HG03196 (cell line): ENCODE measurements around the gene ELL3.
A peak's percentile ranks its signal among the peaks of the same experiment; 100 is the strongest.
"Not testable (repeated sequence)": the region's sequence is repeated elsewhere in the genome, so short reads cannot be mapped to it uniquely, and the experiment has no call there.

ENCODE experiments used
- ATAC-seq: cut with Tn5 transposase; IDR thresholded peaks from one replicate; pipeline ENCODE4 v1.9.1; 2021; ENCODE audit not compliant: unreplicated experiment

ELL3 gene

DNA sequence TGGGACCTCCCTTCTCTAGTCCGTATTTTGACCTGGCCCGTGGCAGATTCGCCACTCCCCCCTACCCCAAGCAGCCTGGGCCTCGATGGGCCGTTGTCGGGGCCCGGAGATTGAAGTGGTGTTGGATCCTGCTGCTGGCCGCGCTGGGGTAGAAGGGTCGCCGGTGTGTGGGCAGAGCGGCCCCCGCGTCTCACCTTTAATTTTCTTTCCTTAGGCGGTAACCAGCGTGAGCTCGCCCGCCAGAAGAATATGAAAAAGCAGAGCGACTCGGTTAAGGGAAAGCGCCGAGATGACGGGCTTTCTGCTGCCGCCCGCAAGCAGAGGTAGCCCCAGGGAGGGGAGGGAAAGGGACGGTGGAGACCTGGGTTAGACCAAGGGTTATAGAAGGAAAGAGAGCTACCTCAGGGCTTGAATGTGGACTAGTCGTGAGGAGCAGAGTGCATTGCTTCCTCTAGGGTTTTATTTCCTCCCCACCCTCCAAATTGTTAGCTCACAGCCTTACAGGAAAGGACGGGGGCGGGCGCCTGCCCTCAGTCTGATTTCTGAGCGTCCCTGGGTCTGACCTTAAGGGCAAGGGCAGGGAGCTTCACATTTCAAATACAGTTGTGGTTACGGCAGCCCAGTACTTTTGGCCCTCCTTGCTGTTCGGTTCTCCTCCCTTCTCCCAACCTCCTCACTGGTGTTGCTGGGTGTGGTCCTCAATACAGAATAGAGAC lies 16.2 kb upstream of the ELL3 start:
- no peak for ATAC-seq

DNA sequence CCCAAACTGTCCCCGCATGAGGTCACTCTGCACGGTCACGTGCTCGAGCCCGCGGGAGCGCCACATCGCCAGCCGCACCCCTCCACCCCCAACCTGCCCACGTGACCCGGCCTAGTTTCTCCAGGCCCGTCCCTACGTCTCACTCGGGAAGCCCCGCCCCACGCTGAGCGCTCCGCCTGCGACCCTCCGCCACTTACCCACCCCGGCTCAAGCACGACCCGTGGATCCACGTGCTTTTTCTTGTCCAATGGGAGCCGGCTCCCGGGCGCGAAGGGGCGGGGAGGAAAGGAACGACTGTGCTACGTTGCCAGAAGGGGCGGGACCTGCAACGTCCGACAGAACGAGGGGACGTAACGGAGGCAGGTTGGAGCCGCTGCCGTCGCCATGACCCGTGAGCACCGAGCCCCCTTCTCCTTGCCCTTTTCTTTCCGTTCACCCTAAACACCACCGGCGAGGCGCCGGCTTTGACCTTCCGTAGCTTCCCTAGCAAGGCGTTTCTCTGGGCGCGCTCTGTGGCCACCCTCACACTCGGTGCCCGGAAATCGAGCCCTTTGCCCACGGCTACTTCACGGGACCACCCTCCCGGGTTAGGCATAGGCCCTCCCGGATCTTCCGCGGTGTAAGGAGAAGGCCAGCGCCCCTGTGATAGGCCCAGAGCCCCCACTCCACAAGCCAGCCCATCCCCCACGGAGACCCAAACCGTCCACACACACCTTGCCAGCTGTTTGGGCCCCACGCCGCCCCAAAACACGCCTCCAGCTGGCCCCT lies 15.4 kb upstream of the ELL3 start, which contains the start of gene SERF2:
SERF2 (plus strand) TSS at position 328 of the 768 bp plus-strand sequence; CDS start at position 385, 57 bp downstream.
- ATAC-seq = peak; percentile 89

DNA sequence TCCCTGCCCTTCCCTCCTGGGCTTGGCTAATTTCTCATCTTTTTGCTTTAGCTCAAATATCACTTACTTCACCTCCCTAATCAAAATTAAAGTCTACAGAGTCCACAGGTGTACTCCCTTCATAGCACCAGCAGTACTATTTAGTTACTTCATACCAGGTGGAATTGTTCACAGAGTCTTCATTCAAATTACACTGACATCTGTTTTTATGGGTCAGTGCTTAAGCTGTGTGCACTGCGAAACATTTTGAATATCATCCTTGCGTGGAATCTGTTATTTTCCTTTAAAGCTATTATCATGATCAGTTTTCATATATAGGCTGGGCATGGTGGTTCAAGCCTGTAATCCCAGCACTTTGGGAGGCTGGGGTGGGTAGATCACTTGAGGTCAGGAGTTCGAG lies 12.6 kb upstream of the ELL3 start:
- no peak for ATAC-seq

DNA sequence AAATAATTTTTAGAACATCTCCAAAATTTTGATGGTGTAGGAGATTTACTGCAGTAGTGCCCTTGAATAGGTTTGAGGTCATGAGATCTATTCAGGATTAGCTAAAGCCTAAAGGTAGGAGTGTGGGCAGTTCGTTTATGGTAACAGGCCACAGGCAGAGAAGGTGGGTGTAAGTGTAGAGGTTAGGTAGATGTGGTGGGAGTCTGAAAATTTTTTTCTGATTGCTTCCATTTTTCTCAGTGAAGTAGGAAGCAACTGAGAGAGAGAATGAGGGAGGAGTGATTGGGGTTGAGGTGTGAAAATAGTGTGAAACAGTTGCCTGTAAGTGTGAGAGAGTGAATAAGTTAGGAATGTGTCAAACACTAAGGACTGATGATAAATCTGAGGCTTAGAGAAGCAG lies 2.2 kb upstream of the ELL3 start:
- no peak for ATAC-seq

DNA sequence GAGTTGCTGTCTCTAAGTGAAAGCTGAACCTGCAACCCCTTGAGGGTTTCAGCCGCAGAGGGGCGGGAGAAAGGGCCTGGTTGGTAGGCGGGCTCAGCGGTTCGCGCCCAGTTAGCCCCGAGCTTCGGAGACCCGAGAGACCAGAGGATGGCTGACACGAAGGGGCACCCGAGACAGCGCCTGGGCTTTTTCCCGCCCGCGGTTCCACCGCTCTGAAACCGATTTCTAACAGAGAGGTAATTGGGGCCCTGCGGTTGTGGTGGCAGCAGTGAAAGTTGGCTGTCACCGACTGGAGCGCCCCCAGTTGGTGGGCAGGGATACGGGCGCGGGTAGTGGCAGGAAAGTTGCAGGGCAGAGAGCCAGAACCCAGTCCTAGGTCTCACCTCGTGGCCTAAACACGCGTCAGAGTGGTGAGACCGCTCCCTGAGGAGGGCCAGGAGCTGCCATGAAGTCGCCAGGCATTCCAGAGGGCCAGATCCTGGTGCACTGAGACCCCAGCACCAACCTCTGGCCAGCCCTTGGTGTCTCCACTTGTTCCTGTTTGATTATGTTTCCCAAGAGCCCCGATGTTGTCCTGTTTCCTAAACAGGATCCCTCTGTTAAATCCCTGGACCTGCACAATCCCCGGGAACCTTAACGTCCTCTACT lies 625 bp upstream of the ELL3 start:
- ATAC-seq = peak; percentile 50

DNA sequence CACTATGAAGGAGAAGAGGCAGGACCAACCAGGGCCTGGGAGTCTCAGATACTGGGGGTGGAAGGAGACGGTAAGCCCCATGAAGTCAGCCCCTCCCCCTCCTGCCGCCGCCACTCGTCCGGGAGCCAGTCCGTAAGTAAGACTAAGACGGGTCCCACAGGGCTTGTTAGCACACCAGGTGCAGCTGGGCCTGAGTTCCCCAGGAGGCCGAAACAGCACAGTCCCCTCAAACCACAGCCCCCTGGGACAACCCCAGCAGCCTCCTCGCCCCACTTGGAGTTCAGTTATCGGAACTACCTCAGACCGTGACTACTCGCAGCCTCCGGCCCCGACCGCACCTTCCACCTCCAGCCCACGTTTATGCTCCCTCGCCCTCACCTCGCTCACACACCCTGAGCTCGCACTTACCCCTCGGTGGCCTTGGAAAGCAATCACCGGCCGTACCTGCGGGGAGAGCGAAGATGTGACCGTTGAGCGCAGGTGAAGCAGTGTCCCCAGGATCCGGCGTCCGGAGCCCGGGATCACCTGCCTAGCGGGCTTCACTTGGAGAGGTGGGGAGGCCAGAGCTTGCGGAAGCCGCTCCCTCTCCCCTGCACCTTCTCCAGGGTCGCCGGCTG lies 557 bp downstream of the ELL3 start:
- peak; percentile 64 for ATAC-seq

DNA sequence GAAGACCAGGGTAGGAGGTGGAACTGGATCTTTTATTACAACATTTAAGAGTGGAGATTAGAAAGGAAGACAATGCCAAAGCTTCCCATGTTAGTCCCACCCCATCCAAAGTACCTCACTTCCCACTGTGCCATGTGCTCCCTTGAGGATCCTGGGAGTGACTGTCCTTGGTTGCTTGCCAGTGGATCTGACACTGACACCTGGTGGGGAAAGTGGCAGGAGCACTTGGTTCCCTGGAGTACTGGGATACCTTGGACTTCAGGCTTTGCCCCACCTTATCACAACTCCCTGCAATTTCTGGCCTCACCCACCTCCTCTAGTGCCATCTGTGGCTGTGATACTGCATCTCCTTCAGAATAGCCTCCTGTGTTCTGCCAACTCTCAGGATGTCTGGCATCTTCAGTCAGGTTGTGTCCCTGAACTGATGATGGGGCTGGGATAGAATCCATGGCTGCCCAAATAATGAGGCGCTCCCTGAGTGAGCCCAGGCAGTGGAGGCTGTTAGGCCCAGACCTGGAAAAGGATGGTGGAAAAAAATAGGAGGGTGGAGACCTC lies 1.3 kb downstream of the ELL3 start:
- ATAC-seq = no peak

DNA sequence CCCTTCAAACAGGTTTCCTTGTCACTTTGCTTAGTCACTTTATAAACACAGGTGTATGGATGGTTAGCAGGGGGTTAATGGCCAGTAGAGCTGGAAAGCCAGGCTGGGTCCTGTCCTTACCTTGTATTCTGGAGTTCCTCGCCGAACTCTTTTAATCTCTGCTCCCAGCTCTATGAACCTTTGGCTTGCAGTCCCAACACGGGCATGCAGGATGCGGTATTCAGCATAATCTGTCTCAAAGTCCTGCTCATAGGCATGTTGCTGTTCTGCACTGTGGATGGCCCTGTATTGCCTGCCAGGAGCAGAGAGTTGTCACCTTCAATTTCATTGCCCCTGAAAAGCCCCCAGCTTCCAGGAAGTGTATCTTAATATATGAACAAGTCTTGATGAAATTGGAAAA lies 2.7 kb downstream of the ELL3 start:
- ATAC-seq = no peak

DNA sequence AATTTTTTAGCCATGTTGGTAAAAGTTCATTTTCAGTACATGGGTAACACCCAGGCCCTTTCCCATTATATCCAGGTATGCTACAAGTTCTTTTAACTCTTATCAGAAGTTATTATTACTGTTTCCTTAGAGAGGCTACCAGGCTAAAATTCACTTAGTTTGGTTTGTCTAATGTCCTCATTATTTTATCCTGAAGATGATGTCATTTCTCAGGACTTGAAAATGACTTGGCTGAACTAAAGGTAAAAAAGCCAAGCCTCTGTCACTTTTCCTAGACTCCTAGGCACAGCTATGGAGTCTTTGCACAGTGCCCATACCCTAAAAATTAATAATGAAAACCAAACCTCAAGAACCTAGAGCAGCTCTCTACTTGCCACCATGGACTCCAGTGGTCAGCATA lies 4.1 kb downstream of the ELL3 start:
- ATAC-seq = no peak

DNA sequence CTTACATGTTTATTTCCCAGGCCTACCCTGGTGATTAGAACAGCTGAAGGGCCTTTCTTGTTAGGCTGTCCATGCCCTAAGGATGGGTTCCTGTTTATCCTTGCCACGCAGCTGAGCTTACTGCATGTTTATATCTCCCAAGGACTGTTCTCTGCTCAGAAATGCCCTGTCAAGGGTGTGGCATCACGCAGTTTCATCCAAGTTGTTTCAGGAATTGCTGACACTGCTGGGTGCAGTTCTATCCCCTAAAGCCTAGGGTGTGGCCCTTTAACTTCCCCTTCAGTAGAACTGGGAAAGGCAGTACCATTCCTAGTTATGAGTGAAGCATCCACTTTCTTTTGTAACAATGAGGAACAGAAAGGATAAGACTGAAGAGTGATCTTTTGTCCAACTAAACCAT lies 5.0 kb downstream of the ELL3 start:
- ATAC-seq = no peak

DNA sequence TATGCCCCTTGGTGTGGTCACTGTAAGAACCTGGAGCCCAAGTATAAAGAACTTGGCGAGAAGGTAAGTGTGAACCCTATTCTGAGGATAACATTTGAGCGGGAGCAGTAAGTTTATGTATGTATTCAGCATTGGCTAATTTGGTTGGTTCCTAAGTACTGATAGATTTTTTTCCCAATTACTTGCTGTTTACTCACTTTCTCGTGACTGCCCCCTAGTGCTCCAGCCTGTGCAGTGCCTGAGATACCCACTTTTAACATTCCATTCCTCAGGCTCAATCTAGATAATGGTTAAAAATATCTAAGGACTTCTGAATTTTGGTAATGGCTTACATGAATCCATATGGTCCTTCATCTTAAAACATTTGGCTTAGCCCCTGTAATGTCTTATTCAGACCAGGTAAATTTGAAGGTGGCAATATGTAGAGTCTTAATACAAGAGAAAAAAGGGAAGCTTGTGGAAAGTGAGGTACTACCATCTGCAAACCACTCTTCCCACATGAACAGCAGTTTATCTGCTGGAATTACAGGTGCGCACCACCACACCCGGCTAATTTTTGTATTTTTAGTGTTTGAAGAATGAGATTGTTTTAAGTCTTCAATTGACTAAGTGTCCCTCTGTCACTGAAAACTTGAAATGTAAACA lies 7.1 kb downstream of the ELL3 start:
- ATAC-seq = no peak

DNA sequence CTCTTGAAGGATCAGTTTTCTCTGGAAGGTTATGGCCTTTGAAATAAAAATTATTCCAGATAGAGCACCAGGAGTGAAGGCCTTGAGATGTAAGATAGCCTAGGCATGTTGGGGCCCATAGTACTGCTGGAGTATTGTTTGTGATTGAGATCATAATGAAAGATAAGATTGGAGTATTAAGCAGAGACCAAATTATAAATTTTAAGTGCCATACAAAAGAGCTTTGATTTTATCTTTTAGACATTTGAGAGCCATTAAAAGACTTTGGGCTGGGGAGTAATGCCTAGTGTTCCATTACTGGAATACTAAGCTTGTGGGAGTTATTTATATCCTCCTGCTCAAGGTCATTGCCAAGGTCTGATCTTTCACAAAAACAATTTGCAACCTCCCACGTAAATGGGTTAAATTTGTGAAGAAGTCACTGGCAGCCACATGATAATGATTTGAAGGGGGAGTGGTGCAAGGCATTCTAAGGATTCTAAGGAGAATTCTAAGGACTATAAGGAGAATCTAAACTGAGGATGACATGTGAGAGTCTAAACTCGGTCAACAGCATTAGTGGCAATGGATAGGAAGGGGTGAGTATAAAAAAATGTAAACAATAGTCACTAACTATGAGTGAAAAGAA lies 12.8 kb downstream of the ELL3 start:
- no peak for ATAC-seq

DNA sequence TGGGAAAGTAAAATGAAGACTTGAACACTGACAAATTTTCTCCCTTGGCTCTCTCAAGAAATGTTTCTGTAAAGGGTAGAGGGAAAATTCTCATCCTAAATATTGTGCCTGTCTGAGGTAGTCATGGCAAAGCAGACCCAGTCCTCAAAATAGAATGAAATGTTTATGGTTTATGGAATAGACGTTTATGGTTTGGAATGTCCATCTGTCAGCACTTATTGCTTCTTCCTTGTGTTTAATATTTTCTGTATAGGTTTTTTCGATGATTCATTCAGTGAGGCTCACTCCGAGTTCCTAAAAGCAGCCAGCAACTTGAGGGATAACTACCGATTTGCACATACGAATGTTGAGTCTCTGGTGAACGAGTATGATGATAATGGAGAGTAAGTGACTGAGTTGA lies 13.9 kb downstream of the ELL3 start:
- no peak for ATAC-seq

DNA sequence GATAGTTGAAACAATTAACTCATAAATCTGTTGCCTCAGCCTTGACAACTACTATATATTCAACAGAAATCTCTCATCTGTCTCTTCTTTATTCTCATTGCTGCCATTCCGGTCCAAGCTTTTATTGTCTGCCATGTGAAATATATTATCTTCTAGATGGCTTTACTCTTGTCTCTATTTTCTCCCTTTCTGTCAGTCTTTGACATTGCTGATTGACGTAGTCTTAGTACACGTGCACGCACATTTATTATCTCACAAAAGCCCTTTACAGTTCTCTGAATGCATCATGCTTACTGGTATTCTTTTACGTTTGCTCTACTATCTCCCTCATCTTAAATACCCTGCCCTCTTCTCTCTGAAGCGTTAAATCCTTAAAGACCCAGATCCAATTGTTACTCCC lies 24.9 kb downstream of the ELL3 start:
- ATAC-seq = no peak

DNA sequence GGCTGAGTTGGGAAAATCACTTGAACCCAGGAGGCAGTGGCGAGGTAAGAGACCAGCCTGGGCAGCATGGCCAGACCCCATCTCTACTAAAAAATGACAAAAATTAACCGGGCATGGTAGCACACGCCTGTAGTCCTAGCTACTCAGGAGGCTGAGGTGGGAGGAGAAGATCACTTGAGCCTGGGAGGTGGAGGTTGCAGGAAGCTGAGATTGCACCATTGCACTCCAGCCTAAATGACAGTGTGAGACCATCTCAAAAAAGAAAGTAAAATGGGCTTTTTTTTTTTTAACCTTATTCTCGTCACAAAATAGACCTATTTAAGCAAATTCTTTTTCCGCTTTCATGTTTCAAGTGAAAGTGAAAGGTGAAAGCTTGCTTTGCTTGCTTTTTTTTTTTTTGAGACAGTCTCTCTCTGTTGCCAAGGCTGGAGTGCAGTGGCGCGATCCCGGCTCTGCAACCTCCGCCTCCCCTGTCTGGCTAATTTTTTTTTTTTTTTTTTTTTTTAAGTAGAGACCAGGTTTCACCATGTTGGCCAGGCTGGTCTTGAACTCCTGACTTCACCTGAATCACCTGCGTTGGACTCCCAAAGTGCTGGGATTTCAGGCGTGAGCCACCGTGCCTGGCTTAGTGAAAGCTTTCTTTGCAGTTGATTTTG lies 26.9 kb downstream of the ELL3 start:
- peak; percentile 46 for ATAC-seq

DNA sequence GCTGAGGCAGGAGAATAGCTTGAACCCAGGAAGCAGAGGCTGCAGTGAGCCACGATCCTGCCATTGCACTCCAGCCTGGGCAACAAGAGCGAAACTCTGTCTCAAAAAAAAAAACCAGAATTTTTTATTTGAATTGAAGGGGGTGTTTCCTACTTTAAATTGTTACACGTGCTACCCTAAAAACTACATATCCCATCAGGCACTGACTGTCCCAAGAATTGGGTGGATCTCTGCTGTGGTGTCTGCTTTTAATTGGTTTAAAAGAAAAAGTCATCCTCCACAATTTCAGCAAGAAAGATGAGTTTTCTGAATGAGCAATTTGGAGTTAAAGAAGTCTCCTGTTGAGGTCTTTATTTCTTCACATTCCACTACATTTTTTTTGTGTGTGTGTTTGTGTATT lies 28.4 kb downstream of the ELL3 start:
- ATAC-seq = no peak

DNA sequence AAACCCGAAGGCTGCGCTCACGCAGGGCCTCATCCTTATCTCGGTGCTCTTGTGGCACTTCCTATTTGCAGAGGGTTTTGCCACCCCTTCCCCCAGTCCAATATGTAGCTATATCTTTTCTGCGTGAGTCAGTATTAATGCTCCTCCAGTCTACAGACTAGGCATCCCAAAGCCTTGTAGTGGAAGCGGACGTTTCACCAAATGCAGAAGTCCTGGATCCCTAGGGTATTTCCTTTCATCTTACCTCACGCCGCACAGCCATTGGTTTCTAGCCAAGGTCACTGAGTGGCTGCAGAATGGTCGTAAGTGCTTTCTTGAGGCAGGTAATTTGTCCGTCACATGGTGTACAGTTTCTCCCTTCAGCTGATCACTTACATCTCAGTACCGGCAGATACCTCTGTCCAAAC lies 29.9 kb downstream of the ELL3 start:
- not testable (repeated sequence) for ATAC-seq

DNA sequence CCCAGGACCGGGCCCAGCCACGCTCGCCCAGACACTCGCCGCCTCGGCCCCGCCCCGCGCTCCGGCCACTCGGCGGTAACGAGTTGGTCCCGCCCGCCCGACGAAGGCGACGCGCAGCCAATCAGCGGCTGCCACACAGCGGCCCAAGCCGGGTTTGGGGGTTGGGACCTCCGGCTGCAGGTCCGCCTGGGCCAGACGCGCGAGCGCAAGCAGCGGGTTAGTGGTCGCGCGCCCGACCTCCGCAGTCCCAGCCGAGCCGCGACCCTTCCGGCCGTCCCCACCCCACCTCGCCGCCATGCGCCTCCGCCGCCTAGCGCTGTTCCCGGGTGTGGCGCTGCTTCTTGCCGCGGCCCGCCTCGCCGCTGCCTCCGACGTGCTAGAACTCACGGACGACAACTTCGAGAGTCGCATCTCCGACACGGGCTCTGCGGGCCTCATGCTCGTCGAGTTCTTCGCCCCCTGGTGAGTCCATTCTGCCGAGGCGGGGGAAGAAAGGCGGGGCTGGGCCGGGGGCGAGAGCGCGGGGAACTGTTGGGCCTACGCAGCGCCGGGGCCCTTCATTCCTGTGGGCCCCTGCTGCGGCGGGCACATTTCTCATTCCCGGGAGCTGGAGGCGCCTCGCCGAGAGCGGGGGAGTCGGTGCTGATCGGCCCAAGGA lies 30.4 kb downstream of the ELL3 start, which contains the start of gene PDIA3:
PDIA3 (plus strand) TSS at position 194 of the 658 bp plus-strand sequence; CDS start at position 296, 102 bp downstream.
- ATAC-seq = peak; percentile 75

DNA sequence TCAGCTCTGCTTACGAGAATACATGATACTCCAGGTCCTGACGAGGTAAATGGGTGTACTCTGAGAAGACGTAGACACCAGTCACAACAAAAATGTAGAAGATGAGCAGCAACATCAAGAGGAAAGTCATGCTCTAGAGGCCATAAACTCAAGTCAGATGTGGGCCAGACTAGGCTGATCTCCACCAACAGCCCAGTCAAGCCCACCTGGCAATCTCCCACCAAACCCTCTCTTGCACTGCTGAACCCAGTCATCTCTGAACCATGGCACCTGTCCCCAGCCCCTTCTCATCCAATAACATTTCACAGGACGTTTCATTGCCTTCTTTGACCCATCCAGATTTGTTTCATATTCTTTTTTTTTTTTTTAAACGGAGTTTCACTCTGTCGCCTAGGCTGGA lies 41.4 kb downstream of the ELL3 start:
- ATAC-seq = no peak
